Body of pancreas (tissue), 4 donors: ENCODE data around the gene MAML3.

Source experiments
- POLR2A ChIP-seq, 3 donors: fragments of 450-650 bp; IDR thresholded peaks; one replicate each; pipeline ENCODE4 v1.6.1; 2016; ENCODE audit warnings: antibody characterized with exemption in 3 of 3, mild to moderate bottlenecking in 2 of 3
- TF ChIP-seq, protein P1 (sequence below), 7 experiments: fragments of 450-650 bp in 4 of 7; fragments of 200-600 bp in 3 of 7; sonication (generic) in 3 of 7; IDR thresholded peaks; one replicate each; pipeline ENCODE4 v1.5.1; 2016 to 2019; ENCODE audit warnings: antibody characterized with exemption in 7 of 7

DNA sequence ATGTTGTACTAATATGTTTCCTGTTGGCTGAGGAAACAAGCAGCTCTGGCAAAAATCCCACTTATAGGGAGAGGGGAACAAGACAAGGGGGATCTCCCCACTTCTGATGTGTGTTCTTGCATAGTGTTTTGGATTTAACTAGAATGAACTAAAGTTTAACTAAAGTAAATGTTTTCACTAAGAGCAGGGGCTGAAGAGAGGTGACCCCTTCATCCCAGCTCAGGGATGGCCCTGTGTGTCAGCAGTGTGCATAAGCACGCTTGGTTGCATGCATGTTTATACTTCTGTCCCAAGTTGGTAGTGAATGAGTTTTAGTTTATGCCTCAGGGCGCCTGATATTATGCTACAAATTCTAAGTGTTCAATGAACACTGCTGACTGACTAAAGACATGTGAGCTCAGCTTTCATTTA lies 319.0 kb downstream of the MAML3 start:
- TF ChIP-seq, protein P1, sequence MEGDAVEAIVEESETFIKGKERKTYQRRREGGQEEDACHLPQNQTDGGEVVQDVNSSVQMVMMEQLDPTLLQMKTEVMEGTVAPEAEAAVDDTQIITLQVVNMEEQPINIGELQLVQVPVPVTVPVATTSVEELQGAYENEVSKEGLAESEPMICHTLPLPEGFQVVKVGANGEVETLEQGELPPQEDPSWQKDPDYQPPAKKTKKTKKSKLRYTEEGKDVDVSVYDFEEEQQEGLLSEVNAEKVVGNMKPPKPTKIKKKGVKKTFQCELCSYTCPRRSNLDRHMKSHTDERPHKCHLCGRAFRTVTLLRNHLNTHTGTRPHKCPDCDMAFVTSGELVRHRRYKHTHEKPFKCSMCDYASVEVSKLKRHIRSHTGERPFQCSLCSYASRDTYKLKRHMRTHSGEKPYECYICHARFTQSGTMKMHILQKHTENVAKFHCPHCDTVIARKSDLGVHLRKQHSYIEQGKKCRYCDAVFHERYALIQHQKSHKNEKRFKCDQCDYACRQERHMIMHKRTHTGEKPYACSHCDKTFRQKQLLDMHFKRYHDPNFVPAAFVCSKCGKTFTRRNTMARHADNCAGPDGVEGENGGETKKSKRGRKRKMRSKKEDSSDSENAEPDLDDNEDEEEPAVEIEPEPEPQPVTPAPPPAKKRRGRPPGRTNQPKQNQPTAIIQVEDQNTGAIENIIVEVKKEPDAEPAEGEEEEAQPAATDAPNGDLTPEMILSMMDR (IDR thresholded peaks at IDR 0.05): no peak
- no peak for TF ChIP-seq POLR2A (IDR thresholded peaks at IDR 0.05)
